ENCODE data around the gene MAPK8.
A peak's percentile ranks its signal among the peaks of the same experiment; 100 is the strongest.
"Not testable (repeated sequence)": the region's sequence is repeated elsewhere in the genome, so short reads cannot be mapped to it uniquely, and the experiment has no call there.

Gene MAPK8

GRCh38 chr10:48306265-48306869 lies at the start of gene MAPK8:
TSS of gene MAPK8 (plus strand) at chr10:48306677. CDS start at chr10:48401661, 94,984 bp downstream.
- peak; percentile 71 for DNase-seq (ENCODE audit: low read depth, low spot score)

- no peak for DNase-seq (ENCODE audit: low read depth, low spot score)
Measured at GRCh38 chr10:48257407-48257961, 49.0 kb upstream of the MAPK8 start.

GRCh38 chr10:48258105-48258504 lies 48.4 kb upstream of the MAPK8 start:
- DNase-seq (ENCODE audit: low read depth, low spot score) = no peak

GRCh38 chr10:48266528-48266927 lies 39.9 kb upstream of the MAPK8 start:
- DNase-seq (ENCODE audit: low read depth, low spot score) = no peak

- no peak for DNase-seq (ENCODE audit: low read depth, low spot score)
Measured at GRCh38 chr10:48271047-48271730, 35.3 kb upstream of the MAPK8 start.

GRCh38 chr10:48272682-48273081 lies 33.8 kb upstream of the MAPK8 start:
- no peak for DNase-seq (ENCODE audit: low read depth, low spot score)

- no peak for DNase-seq (ENCODE audit: low read depth, low spot score)
Measured at GRCh38 chr10:48273741-48274140, 32.7 kb upstream of the MAPK8 start.

GRCh38 chr10:48274636-48275035 lies 31.8 kb upstream of the MAPK8 start, which contains the start of gene FRMPD2:
TSS of gene FRMPD2 (minus strand) at chr10:48274696. CDS start at chr10:48274567, 129 bp downstream.
- no peak for DNase-seq (ENCODE audit: low read depth, low spot score)

GRCh38 chr10:48277093-48277492 lies 29.4 kb upstream of the MAPK8 start:
- no peak for DNase-seq (ENCODE audit: low read depth, low spot score)

GRCh38 chr10:48279081-48279751 lies 27.3 kb upstream of the MAPK8 start:
- DNase-seq (ENCODE audit: low read depth, low spot score) = no peak

- not testable (repeated sequence) for DNase-seq (ENCODE audit: low read depth, low spot score)
Measured at GRCh38 chr10:48281697-48282096, 24.8 kb upstream of the MAPK8 start.

- DNase-seq (ENCODE audit: low read depth, low spot score) = no peak
Measured at GRCh38 chr10:48282829-48283228, 23.6 kb upstream of the MAPK8 start.

- no peak for DNase-seq (ENCODE audit: low read depth, low spot score)
Measured at GRCh38 chr10:48284002-48284546, 22.4 kb upstream of the MAPK8 start.

- no peak for DNase-seq (ENCODE audit: low read depth, low spot score)
Measured at GRCh38 chr10:48284811-48285210, 21.7 kb upstream of the MAPK8 start.

GRCh38 chr10:48285710-48286109 lies 20.8 kb upstream of the MAPK8 start:
- no peak for DNase-seq (ENCODE audit: low read depth, low spot score)

- DNase-seq (ENCODE audit: low read depth, low spot score) = no peak
Measured at GRCh38 chr10:48286356-48286755, 20.1 kb upstream of the MAPK8 start.

- no peak for DNase-seq (ENCODE audit: low read depth, low spot score)
Measured at GRCh38 chr10:48287417-48288391, 18.8 kb upstream of the MAPK8 start.

- DNase-seq (ENCODE audit: low read depth, low spot score) = no peak
Measured at GRCh38 chr10:48288661-48289060, 17.8 kb upstream of the MAPK8 start.

- DNase-seq (ENCODE audit: low read depth, low spot score) = peak; percentile 63
Measured at GRCh38 chr10:48289501-48290238, 16.8 kb upstream of the MAPK8 start.

GRCh38 chr10:48290286-48290685 lies 16.2 kb upstream of the MAPK8 start:
- DNase-seq (ENCODE audit: low read depth, low spot score) = no peak
